Measurements from ENCODE around the gene IGSF9B. TPM values are rescaled to one million over a fixed set of nuclear protein-coding genes. Genes with fewer than 3 reads are reported as not detected.

Gene IGSF9B
- total RNA-seq, 3 donors from 2014 or later (not counting 1 experiment from before 2014, with no cell fraction given), result 2.2 to 6.1 (median 4.3) TPM

DNA sequence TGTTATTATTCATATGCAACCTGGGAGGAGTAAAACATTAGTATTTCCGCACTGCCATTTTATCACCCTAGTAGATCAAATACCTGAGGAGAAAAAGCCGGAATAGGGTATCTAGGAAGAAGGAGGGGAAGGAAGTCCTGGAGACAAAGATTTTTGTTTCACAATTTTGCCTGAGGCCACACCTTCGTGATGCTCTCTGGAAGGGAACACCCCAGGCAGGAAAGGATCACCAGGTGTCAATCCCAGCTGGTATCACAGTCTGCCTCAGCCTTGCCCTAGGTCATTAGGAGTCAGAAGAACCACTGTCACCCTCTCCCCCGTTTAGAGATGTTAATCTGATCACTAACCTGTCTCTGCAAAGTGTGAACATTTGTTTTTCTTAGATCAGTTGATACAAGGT is 35.4 kb upstream of the IGSF9B start:
- Mint-ChIP-seq H3K27ac (no peak overlapping the region), H3K4me1 (no peaks in the 10 kb centered on the region), H3K9me3 (no peaks in the 10 kb centered on the region), H3K36me3 (no peaks in the 10 kb centered on the region), H3K4me3 (no peak overlapping the region), H3K27me3 (ENCODE audit: low read depth in 2 of 2) (peaks cover 12 to 16% of the 10 kb centered on the region in 2 donors)
- H3K9me3 ChIP-seq (ENCODE audit: control insufficient read depth, insufficient read depth, low read length), result no peaks in the 10 kb centered on the region
- H3K4me1 ChIP-seq (ENCODE audit: control insufficient read depth, insufficient read depth, low read length), result no peaks in the 10 kb centered on the region
- WGBS (ENCODE audit: insufficient coverage), result 60% methylated on average over 4 of the region's 4 CpGs
- H3K27ac ChIP-seq (ENCODE audit: low read length), result no peak overlapping the region
- TF ChIP-seq, protein P1, sequence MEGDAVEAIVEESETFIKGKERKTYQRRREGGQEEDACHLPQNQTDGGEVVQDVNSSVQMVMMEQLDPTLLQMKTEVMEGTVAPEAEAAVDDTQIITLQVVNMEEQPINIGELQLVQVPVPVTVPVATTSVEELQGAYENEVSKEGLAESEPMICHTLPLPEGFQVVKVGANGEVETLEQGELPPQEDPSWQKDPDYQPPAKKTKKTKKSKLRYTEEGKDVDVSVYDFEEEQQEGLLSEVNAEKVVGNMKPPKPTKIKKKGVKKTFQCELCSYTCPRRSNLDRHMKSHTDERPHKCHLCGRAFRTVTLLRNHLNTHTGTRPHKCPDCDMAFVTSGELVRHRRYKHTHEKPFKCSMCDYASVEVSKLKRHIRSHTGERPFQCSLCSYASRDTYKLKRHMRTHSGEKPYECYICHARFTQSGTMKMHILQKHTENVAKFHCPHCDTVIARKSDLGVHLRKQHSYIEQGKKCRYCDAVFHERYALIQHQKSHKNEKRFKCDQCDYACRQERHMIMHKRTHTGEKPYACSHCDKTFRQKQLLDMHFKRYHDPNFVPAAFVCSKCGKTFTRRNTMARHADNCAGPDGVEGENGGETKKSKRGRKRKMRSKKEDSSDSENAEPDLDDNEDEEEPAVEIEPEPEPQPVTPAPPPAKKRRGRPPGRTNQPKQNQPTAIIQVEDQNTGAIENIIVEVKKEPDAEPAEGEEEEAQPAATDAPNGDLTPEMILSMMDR (IDR thresholded peaks at IDR 0.05), result no peak
- no peak for ATAC-seq
- no peak overlapping the region for H3K4me3 ChIP-seq (ENCODE audit: low read length)
- DNase-seq, result no peak
- H3K27me3 ChIP-seq (ENCODE audit: control insufficient read depth, insufficient read depth, low read length), result no peaks in the 10 kb centered on the region
- intact Hi-C loops (cut with micrococcal nuclease), result no loop called here
- H3K36me3 ChIP-seq (ENCODE audit: control insufficient read depth, insufficient read depth, low read length), result no peaks in the 10 kb centered on the region

DNA sequence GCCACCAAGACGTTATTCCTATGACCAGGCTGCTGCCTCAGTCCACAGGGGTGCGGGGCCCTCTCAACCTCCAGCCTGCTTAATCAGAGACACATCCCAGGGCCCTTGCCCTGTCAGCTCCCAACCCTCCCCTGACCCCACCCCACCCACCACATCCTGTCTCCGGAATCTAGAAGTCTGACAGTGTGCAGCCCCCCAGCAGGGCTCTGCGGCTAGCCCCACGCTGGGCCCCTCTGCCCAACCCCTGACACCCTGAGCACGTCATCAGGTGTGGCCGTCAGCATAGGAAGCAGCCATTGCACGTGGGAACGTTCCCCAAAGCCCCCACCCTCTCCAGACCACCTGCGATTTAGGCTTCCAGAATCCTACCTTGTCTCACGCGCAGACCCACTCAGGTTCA is 34.3 kb upstream of the IGSF9B start:
- Histone ChIP-seq H3K36me3 (ENCODE audit: control insufficient read depth, insufficient read depth, low read length) (no peaks in the 10 kb centered on the region), H3K9me3 (ENCODE audit: control insufficient read depth, insufficient read depth, low read length) (no peaks in the 10 kb centered on the region), H3K27me3 (ENCODE audit: control insufficient read depth, insufficient read depth, low read length) (no peaks in the 10 kb centered on the region), H3K4me1 (ENCODE audit: control insufficient read depth, insufficient read depth, low read length) (no peaks in the 10 kb centered on the region), H3K4me3 (ENCODE audit: low read length) (no peak overlapping the region), H3K27ac (ENCODE audit: low read length) (no peak overlapping the region)
- Mint-ChIP-seq H3K4me1 (no peaks in the 10 kb centered on the region), H3K27ac (no peak overlapping the region), H3K36me3 (no peaks in the 10 kb centered on the region), H3K9me3 (no peaks in the 10 kb centered on the region), H3K27me3 (ENCODE audit: low read depth in 2 of 2) (peaks cover 6 to 14% of the 10 kb centered on the region in 2 donors), H3K4me3 (no peak overlapping the region)
- intact Hi-C loops (cut with micrococcal nuclease), result no loop called here
- no peak for ATAC-seq
- 51% methylated on average over 12 of the region's 12 CpGs for WGBS (ENCODE audit: insufficient coverage)
- TF ChIP-seq, protein P1 (IDR thresholded peaks at IDR 0.05), result no peak
- DNase-seq, result no peak

DNA sequence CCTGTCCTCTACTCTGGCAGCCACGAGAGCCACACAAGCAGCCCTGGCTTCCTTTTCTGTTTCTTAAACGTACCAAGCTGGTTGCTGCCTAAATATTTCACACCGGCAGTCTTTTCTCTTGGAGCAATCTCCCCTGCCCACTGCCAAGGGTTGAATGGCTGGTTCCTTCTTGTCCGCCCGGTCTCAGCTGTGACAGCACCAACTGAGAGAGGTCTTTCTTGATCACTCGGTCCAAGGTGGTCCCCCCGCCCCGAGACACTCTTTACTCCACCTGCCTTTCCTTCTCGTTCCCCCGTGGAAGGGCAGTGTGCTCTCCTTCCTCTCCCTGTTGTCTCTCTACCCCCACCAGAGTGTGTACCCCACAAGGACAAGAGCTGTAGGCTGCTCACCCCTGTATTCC is 33.7 kb upstream of the IGSF9B start:
- H3K4me3 ChIP-seq (ENCODE audit: low read length), result no peak overlapping the region
- Mint-ChIP-seq H3K27me3 (ENCODE audit: low read depth in 2 of 2) (peaks cover 6 to 16% of the 10 kb centered on the region in 2 donors), H3K4me3 (no peak overlapping the region), H3K36me3 (no peaks in the 10 kb centered on the region), H3K27ac (no peak overlapping the region), H3K4me1 (no peaks in the 10 kb centered on the region), H3K9me3 (no peaks in the 10 kb centered on the region)
- DNase-seq (no peak), ATAC-seq (no peak)
- intact Hi-C loops (cut with micrococcal nuclease), result no loop called here
- H3K27me3 ChIP-seq (ENCODE audit: control insufficient read depth, insufficient read depth, low read length), result no peaks in the 10 kb centered on the region
- H3K4me1 ChIP-seq (ENCODE audit: control insufficient read depth, insufficient read depth, low read length), result no peaks in the 10 kb centered on the region
- no peak overlapping the region for H3K27ac ChIP-seq (ENCODE audit: low read length)
- WGBS (ENCODE audit: insufficient coverage), result 82% methylated on average over 10 of the region's 10 CpGs
- TF ChIP-seq, protein P1 (IDR thresholded peaks at IDR 0.05), result no peak
- no peaks in the 10 kb centered on the region for H3K9me3 ChIP-seq (ENCODE audit: control insufficient read depth, insufficient read depth, low read length)
- no peaks in the 10 kb centered on the region for H3K36me3 ChIP-seq (ENCODE audit: control insufficient read depth, insufficient read depth, low read length)

DNA sequence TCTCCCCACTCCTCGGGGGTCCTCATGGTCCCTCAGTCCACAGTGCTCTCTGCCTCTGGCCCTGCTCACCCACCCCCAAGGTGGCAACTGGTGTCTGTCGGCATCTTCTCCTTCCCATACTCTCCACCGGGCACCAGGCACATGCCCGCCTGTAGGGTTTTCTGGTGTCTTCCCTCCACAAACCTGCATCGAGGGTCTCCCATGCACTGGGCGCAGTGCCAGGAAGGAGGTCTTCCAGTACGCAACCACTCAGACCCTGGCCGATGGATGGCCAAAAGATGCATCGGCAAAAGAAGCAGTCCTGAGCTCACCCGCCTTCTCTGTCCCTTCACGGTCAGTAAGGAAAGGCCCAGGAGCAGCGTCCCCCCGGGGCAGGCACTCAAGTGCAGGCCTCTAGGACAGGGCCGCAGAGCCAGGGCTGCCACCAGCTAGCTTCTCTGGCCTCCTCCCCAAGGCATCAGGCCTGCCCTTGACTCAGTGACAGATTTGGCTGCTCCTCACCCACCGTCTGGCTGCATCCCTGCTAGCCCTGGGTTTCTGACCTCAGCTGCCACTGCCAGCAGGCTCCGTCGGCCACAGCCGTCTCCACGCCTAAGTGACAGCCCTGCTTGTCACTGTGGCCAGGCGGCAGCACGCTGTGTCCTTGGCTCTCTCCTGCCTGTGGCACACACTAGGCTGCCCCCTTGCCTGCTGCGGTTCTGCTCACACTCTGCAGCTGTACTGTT is 32.1 kb upstream of the IGSF9B start:
- H3K36me3 Mint-ChIP-seq, result no peaks in the 10 kb centered on the region
- no peaks in the 10 kb centered on the region for H3K9me3 ChIP-seq (ENCODE audit: control insufficient read depth, insufficient read depth, low read length)
- H3K27ac ChIP-seq (ENCODE audit: low read length), result no peak overlapping the region
- H3K36me3 ChIP-seq (ENCODE audit: control insufficient read depth, insufficient read depth, low read length), result no peaks in the 10 kb centered on the region
- no peaks in the 10 kb centered on the region for H3K9me3 Mint-ChIP-seq
- no peak overlapping the region for H3K27ac Mint-ChIP-seq
- TF ChIP-seq, protein P1 (IDR thresholded peaks at IDR 0.05), result no peak
- peaks cover 6 to 13% of the 10 kb centered on the region in 2 donors for H3K27me3 Mint-ChIP-seq (ENCODE audit: low read depth in 2 of 2)
- no peaks in the 10 kb centered on the region for H3K4me1 Mint-ChIP-seq
- no peak overlapping the region for H3K4me3 Mint-ChIP-seq
- intact Hi-C loops (cut with micrococcal nuclease), result no loop called here
- no peak for DNase-seq
- H3K4me3 ChIP-seq (ENCODE audit: low read length), result no peak overlapping the region
- no peaks in the 10 kb centered on the region for H3K27me3 ChIP-seq (ENCODE audit: control insufficient read depth, insufficient read depth, low read length)
- no peak for ATAC-seq
- WGBS (ENCODE audit: insufficient coverage), result 94% methylated on average over 22 of the region's 22 CpGs
- no peaks in the 10 kb centered on the region for H3K4me1 ChIP-seq (ENCODE audit: control insufficient read depth, insufficient read depth, low read length)
